Activated T-cell treated with anti-CD3 and anti-CD28 coated beads, Interleukin-2, amount 50 U/mL, for 4 hours (primary cell): ENCODE measurements around the gene S100PBP. TPM values are rescaled to one million over a fixed set of nuclear protein-coding genes. Genes with fewer than 3 reads are reported as not detected.
"Not testable (repeated sequence)": the region's sequence is repeated elsewhere in the genome, so short reads cannot be mapped to it uniquely, and the experiment has no call there.

Experiments used
- ATAC-seq, 2 donors: fragments of 200-7000 bp; cut with Tn5 transposase; one replicate each; pipeline ENCODE4 v1.10.0; 2021
- DNase-seq: peaks from one replicate; pipeline ENCODE4 v3.0.0-alpha.2; 2020
- H3K27me3 Mint-ChIP-seq: one replicate; pipeline ENCODE4 v1.8.0; 2021; ENCODE audit warnings: low read depth, mixed read lengths
- H3K36me3 Mint-ChIP-seq: one replicate; pipeline ENCODE4 v1.8.0; 2022; ENCODE audit warnings: mixed read lengths; ENCODE audit not compliant: insufficient read depth
- H3K4me1 Mint-ChIP-seq: one replicate; pipeline ENCODE4 v1.8.0; 2021; ENCODE audit warnings: low read depth, mixed read lengths
- H3K4me3 Mint-ChIP-seq: one replicate; pipeline ENCODE4 v1.8.0; 2021; ENCODE audit warnings: mild to moderate bottlenecking, moderate library complexity, mixed read lengths
- H3K9me3 Mint-ChIP-seq: one replicate; pipeline ENCODE4 v1.8.0; 2021; ENCODE audit warnings: mixed read lengths
- total RNA-seq, 3 donors: library from RNA; stranded (reverse); gene quantifications; one replicate each; pipeline ENCODE4 v1.2.1, GENCODE V29; 2021

Gene S100PBP
- total RNA-seq, 3 donors from 2014 or later, result 14.9 to 19.6 (median 15.8) TPM

GRCh38 chr1:32801096-32801715 is 16.2 kb upstream of the S100PBP start:
- peak; percentile 75 to 76 for ATAC-seq
- Mint-ChIP-seq H3K4me3 (peak overlapping the region; percentile 58), H3K4me1 (peaks cover 52% of the 10 kb centered on the region), H3K36me3 (peaks cover 52% of the 10 kb centered on the region), H3K9me3 (peaks cover 4% of the 10 kb centered on the region), H3K27me3 (no peaks in the 10 kb centered on the region)
- no peak for DNase-seq

GRCh38 chr1:32804460-32804859 is 13.0 kb upstream of the S100PBP start:
- peaks cover 32% of the 10 kb centered on the region for H3K4me1 Mint-ChIP-seq
- not testable (repeated sequence) for H3K9me3 Mint-ChIP-seq, DNase-seq, ATAC-seq, H3K4me3 Mint-ChIP-seq, H3K27me3 Mint-ChIP-seq
- peaks cover 49% of the 10 kb centered on the region for H3K36me3 Mint-ChIP-seq

GRCh38 chr1:32806290-32806689 is 11.2 kb upstream of the S100PBP start:
- H3K36me3 Mint-ChIP-seq, result peaks cover 58% of the 10 kb centered on the region
- no peak for ATAC-seq
- peaks cover 20% of the 10 kb centered on the region for H3K4me1 Mint-ChIP-seq
- H3K9me3 Mint-ChIP-seq, result no peaks in the 10 kb centered on the region
- H3K4me3 Mint-ChIP-seq, result no peak overlapping the region
- DNase-seq, result no peak
- no peaks in the 10 kb centered on the region for H3K27me3 Mint-ChIP-seq

GRCh38 chr1:32806910-32807523 is 10.4 kb upstream of the S100PBP start:
- DNase-seq (no peak), ATAC-seq (no peak)
- H3K9me3 Mint-ChIP-seq, result no peaks in the 10 kb centered on the region
- peaks cover 62% of the 10 kb centered on the region for H3K36me3 Mint-ChIP-seq
- no peaks in the 10 kb centered on the region for H3K27me3 Mint-ChIP-seq
- H3K4me1 Mint-ChIP-seq, result peaks cover 22% of the 10 kb centered on the region
- no peak overlapping the region for H3K4me3 Mint-ChIP-seq

- no peaks in the 10 kb centered on the region for H3K27me3 Mint-ChIP-seq
- peaks cover 30% of the 10 kb centered on the region for H3K4me1 Mint-ChIP-seq
- DNase-seq (no peak), ATAC-seq (no peak)
- H3K4me3 Mint-ChIP-seq, result no peak overlapping the region
- H3K36me3 Mint-ChIP-seq, result peaks cover 65% of the 10 kb centered on the region
- H3K9me3 Mint-ChIP-seq, result no peaks in the 10 kb centered on the region
Measured at GRCh38 chr1:32808580-32808979, 8.9 kb upstream of the S100PBP start.

GRCh38 chr1:32810358-32810757 is 7.1 kb upstream of the S100PBP start:
- Mint-ChIP-seq H3K4me1 (peaks cover 47% of the 10 kb centered on the region), H3K27me3 (no peaks in the 10 kb centered on the region), H3K9me3 (no peaks in the 10 kb centered on the region), H3K4me3 (no peak overlapping the region), H3K36me3 (peaks cover 72% of the 10 kb centered on the region)
- DNase-seq (no peak), ATAC-seq (no peak)

- no peaks in the 10 kb centered on the region for H3K9me3 Mint-ChIP-seq
- no peak for ATAC-seq
Measured at GRCh38 chr1:32811265-32811664, 6.2 kb upstream of the S100PBP start.

GRCh38 chr1:32811917-32812316 is 5.5 kb upstream of the S100PBP start:
- Mint-ChIP-seq H3K4me3 (no peak overlapping the region), H3K9me3 (no peaks in the 10 kb centered on the region), H3K4me1 (peaks cover 53% of the 10 kb centered on the region), H3K27me3 (no peaks in the 10 kb centered on the region), H3K36me3 (peaks cover 67% of the 10 kb centered on the region)
- no peak for DNase-seq
- no peak for ATAC-seq

More at GRCh38 chr1:32811265-32811664, 6.2 kb upstream of the S100PBP start:
- DNase-seq, result no peak
- Mint-ChIP-seq H3K36me3 (peaks cover 69% of the 10 kb centered on the region), H3K4me3 (no peak overlapping the region), H3K27me3 (no peaks in the 10 kb centered on the region), H3K4me1 (peaks cover 51% of the 10 kb centered on the region)

GRCh38 chr1:32813941-32814739 is 3.3 kb upstream of the S100PBP start:
- no peaks in the 10 kb centered on the region for H3K27me3 Mint-ChIP-seq
- no peaks in the 10 kb centered on the region for H3K9me3 Mint-ChIP-seq
- peaks cover 56% of the 10 kb centered on the region for H3K36me3 Mint-ChIP-seq
- H3K4me1 Mint-ChIP-seq, result peaks cover 58% of the 10 kb centered on the region
- DNase-seq (no peak), ATAC-seq (no peak)
- H3K4me3 Mint-ChIP-seq, result peak overlapping the region; percentile 100

GRCh38 chr1:32816676-32817158 is 736 bp upstream of the S100PBP start:
- ATAC-seq (peak in 1 of 2 donors; percentile 0), DNase-seq (no peak)
- peak overlapping the region; percentile 100 for H3K4me3 Mint-ChIP-seq
- peaks cover 57% of the 10 kb centered on the region for H3K4me1 Mint-ChIP-seq
- no peaks in the 10 kb centered on the region for H3K27me3 Mint-ChIP-seq
- H3K36me3 Mint-ChIP-seq, result peaks cover 33% of the 10 kb centered on the region
- no peaks in the 10 kb centered on the region for H3K9me3 Mint-ChIP-seq

GRCh38 chr1:32817815-32818786 is 648 bp downstream of the S100PBP start:
- Mint-ChIP-seq H3K27me3 (no peaks in the 10 kb centered on the region), H3K4me3 (peak overlapping the region; percentile 100), H3K36me3 (peaks cover 26% of the 10 kb centered on the region), H3K4me1 (peaks cover 47% of the 10 kb centered on the region), H3K9me3 (no peaks in the 10 kb centered on the region)
- ATAC-seq (peak in 1 of 2 donors; percentile 2), DNase-seq (peak; percentile 14)

- H3K4me3 Mint-ChIP-seq, result peak overlapping the region; percentile 100
- no peak for ATAC-seq
- peaks cover 17% of the 10 kb centered on the region for H3K36me3 Mint-ChIP-seq
- no peaks in the 10 kb centered on the region for H3K9me3 Mint-ChIP-seq
- no peaks in the 10 kb centered on the region for H3K27me3 Mint-ChIP-seq
- H3K4me1 Mint-ChIP-seq, result peaks cover 38% of the 10 kb centered on the region
- no peak for DNase-seq
Measured at GRCh38 chr1:32818804-32819541, 1.5 kb downstream of the S100PBP start.

GRCh38 chr1:32825181-32825580 is 7.7 kb downstream of the S100PBP start:
- no peaks in the 10 kb centered on the region for H3K27me3 Mint-ChIP-seq
- H3K36me3 Mint-ChIP-seq, result peaks cover 31% of the 10 kb centered on the region
- H3K9me3 Mint-ChIP-seq, result no peaks in the 10 kb centered on the region
- peaks cover 13% of the 10 kb centered on the region for H3K4me1 Mint-ChIP-seq
- ATAC-seq (no peak), DNase-seq (no peak)
- no peak overlapping the region for H3K4me3 Mint-ChIP-seq
